HG02852 (cell line): ENCODE data around the gene ATCAY.
"Not testable (repeated sequence)": the region's sequence is repeated elsewhere in the genome, so short reads cannot be mapped to it uniquely, and the experiment has no call there.

ENCODE experiments used
- ATAC-seq: cut with Tn5 transposase; IDR thresholded peaks from one replicate; pipeline ENCODE4 v1.9.1; 2021; ENCODE audit warnings: mild to moderate bottlenecking, moderate library complexity; ENCODE audit not compliant: unreplicated experiment

The ATCAY gene

GRCh38 chr19:3855320-3855719 lies 25.2 kb upstream of the ATCAY start:
- no peak for ATAC-seq

- peak; percentile 51 for ATAC-seq
Observed at GRCh38 chr19:3857449-3858003, 23.0 kb upstream of the ATCAY start.

DNA sequence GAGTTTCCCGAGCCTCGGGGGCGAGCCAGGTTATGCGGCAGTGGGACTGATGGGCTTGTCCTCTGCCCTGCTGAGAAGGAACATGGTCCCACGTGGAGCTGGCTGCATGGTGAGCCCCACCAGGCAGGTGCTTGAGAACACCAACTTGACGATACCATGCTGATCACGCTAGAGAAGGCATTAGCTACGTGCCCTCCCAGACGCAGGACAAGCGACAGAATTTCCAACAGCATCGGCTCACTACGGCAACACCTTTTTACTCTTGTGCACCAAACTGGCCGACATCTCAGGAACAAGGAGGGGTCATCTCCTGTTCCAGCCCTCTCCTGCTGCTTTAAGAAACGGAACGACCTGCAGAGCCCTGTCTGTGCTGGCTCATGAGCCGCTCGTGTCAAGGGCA lies 20.0 kb upstream of the ATCAY start:
- ATAC-seq: no peak

GRCh38 chr19:3862826-3863500 lies 17.5 kb upstream of the ATCAY start:
- no peak for ATAC-seq

GRCh38 chr19:3863648-3864047 lies 16.8 kb upstream of the ATCAY start:
- no peak for ATAC-seq

GRCh38 chr19:3866910-3867638 lies 13.4 kb upstream of the ATCAY start:
- ATAC-seq: no peak

- no peak for ATAC-seq
Observed at GRCh38 chr19:3867971-3868769, 12.3 kb upstream of the ATCAY start.

DNA sequence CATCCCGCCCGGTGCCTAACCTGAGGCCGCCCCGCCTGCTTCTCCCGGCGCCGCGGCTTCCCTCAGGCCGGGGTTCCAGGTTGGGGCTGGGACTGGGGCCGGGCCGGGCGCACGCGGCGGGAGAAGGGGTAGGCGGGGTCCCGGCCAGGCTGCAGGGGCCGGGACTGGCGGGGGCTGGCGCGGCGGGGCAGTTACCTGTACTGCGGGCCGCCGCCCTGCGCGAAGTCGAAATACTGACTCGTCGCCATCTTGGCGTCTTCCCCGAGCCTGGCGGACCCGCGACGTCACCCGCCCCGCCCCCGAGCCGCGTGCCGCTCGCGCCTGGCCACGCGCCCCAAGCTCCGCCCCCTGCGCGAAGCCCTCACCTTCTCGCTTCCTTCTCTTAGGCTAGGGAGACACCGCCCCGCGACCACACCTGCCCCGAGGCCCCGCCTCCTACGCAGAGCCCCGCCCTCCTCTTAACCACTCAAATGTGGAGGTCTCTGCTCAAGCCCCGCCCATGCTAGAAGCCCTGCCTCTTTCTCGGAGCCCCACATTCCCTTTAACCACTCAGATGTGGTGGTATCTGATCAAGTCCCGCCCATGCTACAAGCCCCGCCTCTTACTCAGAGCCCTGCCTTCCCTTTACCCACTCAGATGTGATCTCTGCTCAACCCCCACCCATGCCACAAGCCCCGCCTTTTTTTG lies 11.6 kb upstream of the ATCAY start, which contains the start of gene ZFR2:
Gene ZFR2, minus strand, starts transcription at position 269 of the 687 bp plus-strand sequence. Its CDS starts 21 bp downstream, at position 248.
- ATAC-seq: no peak

DNA sequence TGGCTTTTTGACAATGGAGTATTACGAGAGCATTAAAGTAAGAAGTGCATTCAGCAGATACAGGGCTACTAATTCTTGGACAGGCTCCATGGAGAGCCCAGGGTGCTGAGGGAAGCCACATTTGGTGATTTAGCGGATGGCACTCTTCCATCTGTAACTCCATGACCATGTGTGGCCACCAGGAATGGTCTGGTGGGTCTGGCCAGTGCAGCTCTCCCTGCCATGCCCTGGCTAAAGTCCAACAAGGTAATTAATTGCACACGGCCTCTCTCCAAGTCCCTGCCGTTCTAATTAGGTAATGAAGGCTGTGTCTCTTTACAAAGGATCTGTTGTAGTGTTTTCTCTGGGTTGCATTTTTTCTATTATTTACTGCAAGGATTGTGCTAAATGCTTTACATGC lies 7.3 kb upstream of the ATCAY start:
- ATAC-seq: no peak

DNA sequence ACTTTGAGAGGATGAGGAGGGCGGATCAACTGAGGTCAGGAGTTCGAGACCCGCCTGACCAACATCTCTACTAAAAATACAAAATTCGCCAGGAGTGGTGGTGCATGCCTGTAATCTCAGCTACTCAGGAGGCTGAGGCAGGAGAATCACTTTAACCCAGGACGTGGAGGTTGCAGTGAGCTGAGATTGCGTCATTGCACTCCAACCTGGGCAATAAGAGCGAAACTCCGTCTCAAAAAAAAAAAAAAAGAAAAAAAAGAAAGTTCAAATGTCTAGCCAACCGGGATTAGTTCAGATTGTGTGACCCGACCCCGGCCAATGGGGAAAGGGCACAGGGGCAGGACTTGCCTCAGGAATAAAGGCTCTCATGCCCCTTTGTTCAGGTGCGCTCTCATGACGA lies 5.8 kb upstream of the ATCAY start:
- ATAC-seq: not testable (repeated sequence)

- ATAC-seq: no peak
Observed at GRCh38 chr19:3879656-3880055, 829 bp upstream of the ATCAY start.

DNA sequence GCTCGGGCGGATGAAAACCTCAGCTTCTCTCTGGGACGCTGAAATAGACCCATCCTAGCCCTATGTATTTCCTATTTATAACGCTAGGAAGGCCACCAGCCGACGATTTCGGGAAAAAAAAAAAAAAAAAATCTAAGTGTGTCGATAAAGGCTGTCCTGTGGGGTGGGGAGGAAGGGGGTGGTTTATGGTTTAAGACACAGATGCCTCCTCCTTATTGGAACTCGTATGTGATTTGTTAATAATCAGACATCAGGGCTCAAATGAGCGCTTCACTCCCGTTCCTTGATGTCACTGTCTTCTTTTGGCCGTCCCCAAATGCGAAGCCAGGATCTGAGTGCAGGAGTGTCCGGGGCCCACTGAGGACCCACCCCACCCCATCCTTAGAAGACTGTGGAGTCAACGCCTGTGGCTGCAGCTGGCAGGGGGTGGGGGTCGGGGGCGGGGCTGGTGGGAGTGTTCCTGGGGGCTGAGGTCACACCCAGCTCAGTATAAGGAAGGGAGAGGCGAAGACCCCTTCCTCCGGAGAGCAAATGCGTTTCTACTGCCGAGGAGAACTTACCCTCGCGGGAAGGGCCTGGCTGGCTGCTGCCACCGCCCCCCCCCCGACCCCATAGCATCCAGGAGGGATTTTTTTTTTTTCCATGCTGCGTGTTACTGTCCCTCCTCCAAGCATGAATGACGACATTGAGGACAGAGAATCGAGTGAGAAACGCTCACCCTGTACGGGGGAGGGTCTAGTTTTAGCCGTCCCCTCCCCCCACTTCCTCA lies 971 bp downstream of the ATCAY start:
- ATAC-seq: no peak

- no peak for ATAC-seq
Observed at GRCh38 chr19:3882041-3882384, 1.5 kb downstream of the ATCAY start.

DNA sequence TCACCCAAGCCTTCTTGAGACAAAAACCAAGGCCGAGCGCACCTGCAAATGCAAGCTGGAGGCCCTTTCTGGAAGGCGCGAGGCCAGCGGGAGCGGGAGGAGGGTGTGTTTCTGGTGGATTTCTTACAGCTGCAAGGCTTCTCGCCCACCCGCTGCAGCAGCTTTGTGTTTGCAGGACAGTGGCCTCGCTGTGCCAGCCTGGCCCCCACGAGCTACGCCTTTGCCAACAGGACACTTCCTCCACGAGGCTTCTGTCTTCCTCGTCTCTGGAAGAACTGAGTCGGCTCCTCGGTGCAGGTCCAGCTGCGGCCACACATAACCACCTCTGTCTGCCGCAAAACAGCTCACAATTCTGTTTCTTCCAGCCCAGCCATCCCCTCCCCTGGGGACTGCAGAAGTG lies 10.1 kb downstream of the ATCAY start:
- no peak for ATAC-seq

DNA sequence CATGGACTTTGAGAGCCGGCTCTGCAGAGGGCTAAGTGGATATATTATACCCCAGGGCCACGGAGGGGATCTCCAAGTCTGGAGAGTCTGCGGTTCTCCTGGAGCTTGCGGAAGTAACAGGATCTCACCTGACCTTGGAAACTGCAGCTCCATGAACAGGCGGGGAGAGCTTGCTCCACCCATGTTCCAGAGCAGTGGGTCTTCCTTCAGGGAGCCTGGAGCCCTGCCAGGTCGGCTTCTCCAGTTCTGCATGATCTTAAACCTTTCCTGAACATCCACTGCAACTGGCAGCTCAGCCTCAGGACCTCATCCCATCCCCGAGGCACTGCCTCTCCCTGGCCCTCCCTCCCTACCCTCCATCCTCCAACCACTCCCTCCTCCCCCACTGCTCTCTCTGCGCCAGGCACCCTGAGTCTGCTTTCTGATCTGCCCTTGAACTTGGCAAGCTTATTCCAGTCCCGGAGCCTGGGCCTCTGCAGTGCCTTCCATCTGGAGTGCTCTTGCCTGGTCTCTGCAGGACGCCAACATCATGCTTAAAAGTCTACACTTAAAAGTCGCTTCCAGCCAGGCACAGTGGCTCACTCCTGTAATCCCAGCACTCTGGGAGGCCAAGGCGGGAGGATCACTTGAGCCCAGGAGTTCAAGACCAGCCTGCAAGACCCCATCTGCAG lies 13.2 kb downstream of the ATCAY start:
- no peak for ATAC-seq

GRCh38 chr19:3894959-3895358 lies 14.5 kb downstream of the ATCAY start:
- ATAC-seq: not testable (repeated sequence)

- no peak for ATAC-seq
Observed at GRCh38 chr19:3895788-3896187, 15.3 kb downstream of the ATCAY start.

DNA sequence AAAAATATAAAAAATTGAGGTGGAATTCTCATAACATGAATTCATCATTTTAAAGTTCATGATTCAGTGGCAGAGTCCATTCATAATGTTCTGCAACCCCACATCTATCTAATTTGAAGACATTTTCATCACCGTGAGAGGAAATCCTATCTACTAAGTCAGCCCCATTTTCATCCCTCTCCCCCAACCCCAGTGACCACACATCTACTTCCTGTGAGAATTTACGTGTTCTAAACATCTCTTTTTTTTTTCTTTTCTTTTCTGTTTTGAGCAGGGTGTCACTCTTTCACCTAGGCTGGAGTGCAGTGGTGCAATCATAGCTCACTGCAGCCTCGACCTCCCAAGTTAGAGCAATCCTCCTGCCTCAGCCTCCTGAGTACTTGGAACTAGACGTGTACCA lies 17.5 kb downstream of the ATCAY start:
- no peak for ATAC-seq

DNA sequence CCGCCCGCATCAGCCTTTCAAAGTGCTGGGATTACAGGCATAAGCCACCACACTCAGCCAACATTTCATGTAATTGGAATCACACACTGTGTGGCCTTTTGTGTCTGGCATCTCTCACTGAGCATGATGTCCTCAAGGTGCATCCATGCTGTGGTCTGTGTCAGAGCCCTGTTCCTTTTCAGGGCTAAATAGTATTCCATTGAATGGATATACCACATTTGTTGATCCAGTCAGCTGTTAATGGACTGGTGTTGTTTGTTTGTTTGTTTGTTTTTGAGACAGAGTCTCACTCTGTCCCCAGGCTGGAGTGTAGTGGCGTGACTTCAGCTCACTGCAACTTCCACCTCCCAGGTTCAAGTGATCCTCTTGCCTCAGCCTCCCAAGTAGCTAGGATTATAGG lies 17.9 kb downstream of the ATCAY start:
- ATAC-seq: no peak
